ENCODE measurements around the gene TEDC2.

Gene TEDC2

DNA sequence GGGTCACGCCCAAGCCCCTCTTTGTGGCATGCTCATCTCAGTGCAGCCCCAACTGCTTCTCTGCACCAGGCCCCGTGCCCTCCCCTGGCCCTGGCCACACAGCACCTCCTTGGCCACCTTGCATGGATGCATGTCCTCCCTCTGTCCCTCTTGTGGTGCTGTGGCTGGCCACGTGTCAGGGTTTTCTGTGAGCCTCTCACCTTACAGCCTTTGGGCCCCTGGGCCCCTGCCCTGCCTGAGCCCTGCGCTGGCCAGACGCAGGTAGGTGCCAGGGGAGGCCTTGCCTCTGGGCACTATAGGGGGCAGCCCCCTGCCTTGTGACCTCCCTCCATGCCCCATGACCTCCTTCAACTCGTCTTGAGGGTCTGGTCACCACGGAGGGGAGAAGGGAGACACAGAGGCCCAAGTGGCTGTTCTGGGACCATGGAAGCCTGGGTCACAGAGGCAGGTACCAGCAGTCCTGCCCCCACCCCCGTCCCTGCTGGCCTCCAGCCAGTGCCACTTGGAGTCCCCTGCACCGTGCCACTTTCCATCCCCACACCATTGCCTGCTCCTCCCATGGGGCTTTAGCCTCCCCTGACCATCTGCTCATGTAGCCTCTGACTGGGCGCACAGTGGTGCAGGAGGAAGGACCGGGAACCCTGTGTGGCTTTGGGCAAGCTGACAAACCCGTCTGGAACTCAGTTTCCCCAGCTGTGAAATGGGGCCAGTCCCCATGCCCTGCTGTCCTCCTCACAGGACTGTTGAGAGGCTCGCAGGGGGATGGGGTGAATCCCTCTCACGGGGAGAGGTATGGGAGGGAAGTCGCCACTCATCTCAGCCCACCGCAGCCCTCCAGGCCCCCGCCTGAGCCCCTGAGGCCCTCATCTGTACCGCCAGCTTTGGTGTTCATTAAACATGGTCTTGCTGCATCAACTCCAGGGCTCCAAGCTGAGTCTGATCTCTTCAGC, 42.3 kb downstream of the TEDC2 start:
- DNase-seq: no peak
- H3K36me3 Mint-ChIP-seq (ENCODE audit: insufficient read depth): peaks cover 6% of the 10 kb centered on the region
- H3K9me3 Mint-ChIP-seq: no peaks in the 10 kb centered on the region
- peaks cover 0 to 2% of the 10 kb centered on the region in 2 donors for H3K4me1 Mint-ChIP-seq (ENCODE audit: low read depth in 2 of 2)
- H3K4me3 Mint-ChIP-seq: no peak overlapping the region
- H3K27ac Mint-ChIP-seq: no peak overlapping the region
- H3K27me3 Mint-ChIP-seq: no peaks in the 10 kb centered on the region
- no peak for ATAC-seq (replicated peaks)

- Mint-ChIP-seq H3K27me3 (no peaks in the 10 kb centered on the region), H3K4me1 (ENCODE audit: low read depth in 2 of 2) (peaks cover 0 to 2% of the 10 kb centered on the region in 2 donors), H3K9me3 (no peaks in the 10 kb centered on the region), H3K36me3 (ENCODE audit: insufficient read depth) (peaks cover 6% of the 10 kb centered on the region), H3K27ac (no peak overlapping the region), H3K4me3 (no peak overlapping the region)
- ATAC-seq (replicated peaks): no peak
- DNase-seq: no peak
Observed at GRCh38 chr16:2505695-2506094, 45.8 kb downstream of the TEDC2 start.

GRCh38 chr16:2507052-2507659, 47.2 kb downstream of the TEDC2 start:
- Mint-ChIP-seq H3K36me3 (ENCODE audit: insufficient read depth) (peaks cover 6% of the 10 kb centered on the region), H3K27me3 (no peaks in the 10 kb centered on the region), H3K4me1 (ENCODE audit: low read depth in 2 of 2) (peaks cover 0 to 2% of the 10 kb centered on the region in 2 donors), H3K9me3 (no peaks in the 10 kb centered on the region), H3K4me3 (no peak overlapping the region), H3K27ac (no peak overlapping the region)
- DNase-seq (no peak), ATAC-seq (replicated peaks) (peak; percentile 44)

DNA sequence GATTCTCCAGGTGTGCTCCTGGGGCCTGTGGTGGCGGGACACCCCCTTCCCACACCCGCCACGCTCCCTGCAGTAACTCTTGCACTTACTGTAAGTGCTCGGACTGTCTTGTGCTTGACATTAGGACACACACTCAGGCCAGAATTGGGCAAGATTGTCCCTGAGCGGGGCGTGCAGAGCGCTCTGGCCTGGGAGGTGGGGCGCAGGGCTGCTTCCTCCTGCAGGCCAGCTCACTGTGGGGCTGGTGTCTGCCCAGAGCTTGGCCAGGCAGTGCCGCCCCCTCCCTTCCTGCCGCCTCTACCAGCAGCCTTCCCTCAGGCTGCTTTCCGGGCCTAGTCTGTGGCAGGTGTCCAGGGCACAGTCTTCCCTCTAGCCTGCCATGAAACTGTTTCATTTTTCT, 47.8 kb downstream of the TEDC2 start:
- H3K9me3 Mint-ChIP-seq: no peaks in the 10 kb centered on the region
- no peak overlapping the region for H3K4me3 Mint-ChIP-seq
- ATAC-seq (replicated peaks) (peak; percentile 12), DNase-seq (no peak)
- peaks cover 3 to 6% of the 10 kb centered on the region in 2 donors for H3K4me1 Mint-ChIP-seq (ENCODE audit: low read depth in 2 of 2)
- peaks cover 7% of the 10 kb centered on the region for H3K36me3 Mint-ChIP-seq (ENCODE audit: insufficient read depth)
- no peaks in the 10 kb centered on the region for H3K27me3 Mint-ChIP-seq
- H3K27ac Mint-ChIP-seq: no peak overlapping the region

- H3K27ac Mint-ChIP-seq: no peak overlapping the region
- H3K27me3 Mint-ChIP-seq: no peaks in the 10 kb centered on the region
- no peak for ATAC-seq (replicated peaks)
- H3K9me3 Mint-ChIP-seq: no peaks in the 10 kb centered on the region
- H3K36me3 Mint-ChIP-seq (ENCODE audit: insufficient read depth): peaks cover 14% of the 10 kb centered on the region
- no peak for DNase-seq
- H3K4me1 Mint-ChIP-seq (ENCODE audit: low read depth in 2 of 2): peaks cover 10 to 14% of the 10 kb centered on the region in 2 donors
- no peak overlapping the region for H3K4me3 Mint-ChIP-seq
Observed at GRCh38 chr16:2508722-2509400, 49.0 kb downstream of the TEDC2 start.

- Mint-ChIP-seq H3K4me3 (no peak overlapping the region), H3K27me3 (no peaks in the 10 kb centered on the region), H3K9me3 (no peaks in the 10 kb centered on the region), H3K4me1 (ENCODE audit: low read depth in 2 of 2) (peaks cover 23 to 32% of the 10 kb centered on the region in 2 donors), H3K27ac (peak overlapping the region in 1 of 2 donors; percentile 38), H3K36me3 (ENCODE audit: insufficient read depth) (peaks cover 35% of the 10 kb centered on the region)
- no peak for ATAC-seq (replicated peaks)
- no peak for DNase-seq
Observed at GRCh38 chr16:2511128-2511800, 51.4 kb downstream of the TEDC2 start.

GRCh38 chr16:2511996-2512734, 52.3 kb downstream of the TEDC2 start:
- Mint-ChIP-seq H3K36me3 (ENCODE audit: insufficient read depth) (peaks cover 44% of the 10 kb centered on the region), H3K27ac (peak overlapping the region; percentile 96), H3K27me3 (no peaks in the 10 kb centered on the region), H3K4me1 (ENCODE audit: low read depth in 2 of 2) (peaks cover 32 to 41% of the 10 kb centered on the region in 2 donors), H3K9me3 (no peaks in the 10 kb centered on the region), H3K4me3 (peak overlapping the region; percentile 88 to 90)
- ATAC-seq (replicated peaks) (no peak), DNase-seq (no peak)

DNA sequence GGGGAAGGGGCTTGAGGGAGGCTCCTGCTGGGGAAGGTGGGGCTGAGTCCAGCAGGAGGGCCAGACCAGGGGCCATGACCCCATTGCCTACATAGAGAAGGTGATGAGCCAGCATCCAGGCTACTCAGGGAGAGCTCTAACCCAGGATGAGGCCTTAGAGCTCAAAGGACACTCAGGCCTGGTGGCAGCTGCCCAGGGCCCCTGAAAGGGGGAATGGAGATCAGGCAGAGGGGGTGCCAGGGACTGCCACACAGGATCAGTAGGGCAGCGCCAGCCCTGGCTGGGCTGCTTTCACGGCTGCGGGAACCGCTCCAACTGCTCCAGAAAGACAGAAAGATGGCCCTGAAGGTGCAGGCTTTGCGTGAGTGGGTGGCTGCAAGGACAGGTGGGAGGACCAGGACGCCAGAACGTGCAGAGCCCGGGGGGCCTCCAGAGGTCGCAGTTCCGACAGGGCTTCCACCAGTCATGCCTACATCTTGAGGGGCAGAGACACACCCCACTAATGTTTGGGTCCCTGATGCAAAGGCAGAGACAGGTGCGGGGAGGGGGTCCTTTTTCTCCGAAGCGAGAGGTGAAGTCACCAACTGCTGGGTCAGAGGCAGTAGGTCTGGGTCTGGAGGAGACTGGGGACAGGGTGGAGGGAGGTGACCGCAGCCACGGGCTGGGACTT, 53.0 kb downstream of the TEDC2 start:
- Mint-ChIP-seq H3K4me1 (ENCODE audit: low read depth in 2 of 2) (peaks cover 37 to 47% of the 10 kb centered on the region in 2 donors), H3K9me3 (no peaks in the 10 kb centered on the region)

GRCh38 chr16:2513405-2514332, 53.8 kb downstream of the TEDC2 start, which contains the start of gene ATP6V0C:
Gene ATP6V0C (plus strand): TSS chr16:2513952. CDS start chr16:2514104, 152 bp downstream.
- Mint-ChIP-seq H3K36me3 (ENCODE audit: insufficient read depth) (peaks cover 54% of the 10 kb centered on the region), H3K27ac (peak within 1 kb of the TSS; percentile 96), H3K27me3 (no peaks in the 10 kb centered on the region), H3K4me1 (ENCODE audit: low read depth in 2 of 2) (peaks cover 40 to 50% of the 10 kb centered on the region in 2 donors), H3K4me3 (peak within 1 kb of the TSS; percentile 91), H3K9me3 (no peaks in the 10 kb centered on the region)
- DNase-seq (peak; percentile 87 to 90 (median 89)), ATAC-seq (replicated peaks) (peak; percentile 82)

More for the DNA sequence above, 53.0 kb downstream of the TEDC2 start:
- peak in 2 of 3 experiments; percentile 41 to 46 for DNase-seq
- peak; percentile 9 for ATAC-seq (replicated peaks)
- Mint-ChIP-seq H3K36me3 (ENCODE audit: insufficient read depth) (peaks cover 48% of the 10 kb centered on the region), H3K4me3 (peak overlapping the region; percentile 88 to 90), H3K27me3 (no peaks in the 10 kb centered on the region), H3K27ac (peak overlapping the region; percentile 96)
